Myocyte (in vitro differentiated cells): Measurements from ENCODE around the gene TMEM240. TPM values are rescaled to one million over a fixed set of nuclear protein-coding genes. Genes with fewer than 3 reads are reported as not detected.
"Not testable (repeated sequence)": the region's sequence is repeated elsewhere in the genome, so short reads cannot be mapped to it uniquely, and the experiment has no call there.

Experiments
- DNase-seq: peaks from one replicate; pipeline ENCODE4 v3.0.0-alpha.2; 2012; ENCODE audit warnings: low read depth
- total RNA-seq: library from RNA; depleted of rRNA; stranded (reverse); fragments of >200 nt; gene quantifications from 2 replicates; pipeline ENCODE4 v1.2.3, GENCODE V29; 2014

TMEM240 gene
- total RNA-seq, 1 donor from 2014 or later, result not detected

GRCh38 chr1:1495461-1495975 is 44.9 kb downstream of the TMEM240 start:
- DNase-seq, result not testable (repeated sequence)

GRCh38 chr1:1494311-1494710 is 46.1 kb downstream of the TMEM240 start:
- DNase-seq, result not testable (repeated sequence)

- no peak for DNase-seq
Measured at GRCh38 chr1:1491601-1492000, 48.8 kb downstream of the TMEM240 start.

GRCh38 chr1:1490633-1491230 is 49.7 kb downstream of the TMEM240 start:
- no peak for DNase-seq

- no peak for DNase-seq
Measured at GRCh38 chr1:1489861-1490260, 50.6 kb downstream of the TMEM240 start.

- no peak for DNase-seq
Measured at GRCh38 chr1:1489231-1489630, 51.2 kb downstream of the TMEM240 start.

- DNase-seq, result no peak
Measured at GRCh38 chr1:1487701-1488100, 52.7 kb downstream of the TMEM240 start.

- DNase-seq, result not testable (repeated sequence)
Measured at GRCh38 chr1:1485755-1486317, 54.6 kb downstream of the TMEM240 start.

- DNase-seq, result not testable (repeated sequence)
Measured at GRCh38 chr1:1484976-1485750, 55.3 kb downstream of the TMEM240 start.

Other genes with a start within 250 kb of the TMEM240 start
- gene ACAP3, start 232.7 kb downstream of the TMEM240 start, total RNA-seq, result 97.3 and 106 TPM in 2 replicates
- 41.6 and 43.4 TPM in 2 replicates for gene PUSL1, start 232.0 kb downstream of the TMEM240 start, total RNA-seq
- 74.5 and 76.4 TPM in 2 replicates for gene INTS11, start 216.0 kb downstream of the TMEM240 start, total RNA-seq
- gene CPTP, start 215.8 kb downstream of the TMEM240 start, total RNA-seq, result 26.2 and 28.9 TPM in 2 replicates
- 0.10 and 0.13 TPM in 2 replicates for gene TAS1R3, start 209.3 kb downstream of the TMEM240 start, total RNA-seq
- 121 and 137 TPM in 2 replicates for gene DVL1, start 191.2 kb downstream of the TMEM240 start, total RNA-seq
- gene MXRA8, start 182.1 kb downstream of the TMEM240 start, total RNA-seq, result 224 and 252 TPM in 2 replicates
- 183 and 198 TPM in 2 replicates for gene AURKAIP1, start 165.4 kb downstream of the TMEM240 start, total RNA-seq
- 185 and 228 TPM in 2 replicates for gene CCNL2, start 141.3 kb downstream of the TMEM240 start, total RNA-seq
- gene MRPL20, start 133.3 kb downstream of the TMEM240 start, total RNA-seq, result 113 TPM in 2 replicates
- not detected in 2 replicates for gene ANKRD65, start 119.3 kb downstream of the TMEM240 start, total RNA-seq
- gene VWA1, start 104.9 kb downstream of the TMEM240 start, total RNA-seq, result 0.52 and 1.0 TPM in 2 replicates
- not detected in 2 replicates for gene ATAD3C, start 90.9 kb downstream of the TMEM240 start, total RNA-seq
- 12.1 and 20.2 TPM in 2 replicates for gene ATAD3B, start 68.9 kb downstream of the TMEM240 start, total RNA-seq
- gene ATAD3A, start 28.5 kb downstream of the TMEM240 start, total RNA-seq, result 31.3 and 41.9 TPM in 2 replicates
- 97.7 and 108 TPM in 2 replicates for gene SSU72, start 34.2 kb upstream of the TMEM240 start, total RNA-seq
- gene FNDC10, start 59.5 kb upstream of the TMEM240 start, total RNA-seq, result 1.0 and 3.5 TPM in 2 replicates
- 88.3 and 89.5 TPM in 2 replicates for gene MIB2, start 74.9 kb upstream of the TMEM240 start, total RNA-seq
- gene MMP23B, start 91.5 kb upstream of the TMEM240 start, total RNA-seq, result 0.31 and 1.6 TPM in 2 replicates
- gene CDK11B, start 118.4 kb upstream of the TMEM240 start, total RNA-seq, result 16.0 and 16.1 TPM in 2 replicates
- 25.6 and 26.6 TPM in 2 replicates for gene SLC35E2B, start 152.2 kb upstream of the TMEM240 start, total RNA-seq
- gene CDK11A, start 183.7 kb upstream of the TMEM240 start, total RNA-seq, result 13.0 and 13.2 TPM in 2 replicates
- 36.6 and 39.6 TPM in 2 replicates for gene NADK, start 237.8 kb upstream of the TMEM240 start, total RNA-seq